SK-N-SH (cell line): ENCODE results near the gene FMNL1. TPM values are rescaled to one million over a fixed set of nuclear protein-coding genes. Genes with fewer than 3 reads are reported as not detected.

ENCODE experiments used
- CTCF ChIA-PET: fragments of 300-600, 350-600 bp; formaldehyde crosslinking; extraction: SDS; loops from one replicate; lab custom pipeline; 2021; lab: Yijun Ruan, JAX
- POLR2A ChIA-PET: fragments of 350-600 bp; sonication (Branson Sonifier 250); formaldehyde crosslinking; extraction: SDS; loops from one replicate; lab custom pipeline; 2020; ENCODE audit warnings: antibody characterized with exemption, inconsistent platforms; lab: Yijun Ruan, JAX
- DNase-seq: peaks from one replicate; pipeline ENCODE4 v3.0.0; 2012
- H2AFZ ChIP-seq: fragments of 200-600 bp; sonication (generic); 2 replicates; pipeline ENCODE4 v1.8.1; 2016; ENCODE audit warnings: antibody characterized with exemption, mild to moderate bottlenecking, low read depth
- H3F3A ChIP-seq: fragments of 200-600 bp; sonication (generic); replicated peaks from 2 replicates; pipeline ENCODE3; 2016; ENCODE audit warnings: antibody characterized with exemption, mild to moderate bottlenecking; ENCODE audit not compliant: insufficient read depth
- H3K27ac ChIP-seq, 2 experiments: fragments of 200-500 bp in 1 of 2; fragments of 200-600 bp in 1 of 2; sonication (Bioruptor generic) in 1 of 2; sonication (generic), shearing (Covaris generic) in 1 of 2; 2 replicates each; pipeline versions ENCODE4 v1.5.1 to v1.6.1; 2014 to 2016; ENCODE audit warnings: low read depth in 2 of 2, inconsistent platforms in 1 of 2, low read length in 1 of 2, mild to moderate bottlenecking in 1 of 2, mixed read lengths in 1 of 2
- H3K27me3 ChIP-seq: fragments of 200-600 bp; sonication (generic), shearing (Covaris generic); 2 replicates; pipeline ENCODE4 v1.6.1; 2016; ENCODE audit warnings: mixed run types; ENCODE audit not compliant: insufficient read depth
- H3K36me3 ChIP-seq, 2 experiments: fragments of 200-500 bp in 1 of 2; fragments of 200-600 bp in 1 of 2; sonication (Bioruptor generic) in 1 of 2; sonication (generic) in 1 of 2; replicated peaks in 1 of 2; 2 replicates each; pipeline versions ENCODE3 to v1.5.1; 2014 to 2016; ENCODE audit warnings: low read length in 1 of 2, mild to moderate bottlenecking in 1 of 2; ENCODE audit not compliant: insufficient read depth in 2 of 2, control insufficient read depth in 1 of 2
- H3K4me1 ChIP-seq, 2 experiments: fragments of 200-500 bp in 1 of 2; fragments of 200-600 bp in 1 of 2; sonication (Bioruptor generic) in 1 of 2; sonication (generic), shearing (Covaris generic) in 1 of 2; 2 replicates each; pipeline versions ENCODE4 v1.5.1 to v1.6.1; 2014 to 2016; ENCODE audit warnings: low read depth in 1 of 2, low read length in 1 of 2, mixed run types in 1 of 2; ENCODE audit not compliant: insufficient read depth in 2 of 2, control insufficient read depth in 1 of 2
- H3K4me2 ChIP-seq: fragments of 200-600 bp; sonication (generic), shearing (Covaris generic); 2 replicates; pipeline ENCODE4 v1.6.1; 2017; ENCODE audit warnings: mixed run types
- H3K4me3 ChIP-seq, 2 experiments: fragments of 200-500 bp in 1 of 2; fragments of 200-600 bp in 1 of 2; sonication (Bioruptor generic) in 1 of 2; sonication (generic), shearing (Covaris generic) in 1 of 2; 2 replicates each; pipeline versions ENCODE4 v1.5.1 to v1.8.1; 2014 to 2016; ENCODE audit warnings: low read depth in 2 of 2, inconsistent platforms in 1 of 2, low read length in 1 of 2, mild to moderate bottlenecking in 1 of 2, mixed read lengths in 1 of 2, moderate library complexity in 1 of 2
- H3K79me2 ChIP-seq: fragments of 200-600 bp; sonication (generic); 2 replicates; pipeline ENCODE4 v1.8.1; 2017; ENCODE audit warnings: mild to moderate bottlenecking; ENCODE audit not compliant: insufficient read depth
- H3K9ac ChIP-seq: fragments of 200-600 bp; sonication (generic); 2 replicates; pipeline ENCODE4 v1.6.1; 2017; ENCODE audit warnings: mixed run types
- H3K9me2 ChIP-seq: fragments of 200-600 bp; sonication (generic); 2 replicates; pipeline ENCODE4 v1.6.1; 2017; ENCODE audit warnings: mixed run types
- H3K9me3 ChIP-seq: fragments of 200-600 bp; sonication (generic); 2 replicates; pipeline ENCODE4 v1.6.1; 2017; ENCODE audit warnings: mixed run types, mild to moderate bottlenecking, moderate library complexity
- H4K20me1 ChIP-seq: fragments of 200-600 bp; sonication (generic); 2 replicates; pipeline ENCODE4 v1.6.1; 2017; ENCODE audit warnings: mild to moderate bottlenecking, mixed run types; ENCODE audit not compliant: insufficient read depth
- ELF1 ChIP-seq: IDR thresholded peaks from 2 replicates; pipeline ENCODE4 v1.4.0; 2012
- FOSL2 ChIP-seq: IDR thresholded peaks from 2 replicates; pipeline ENCODE4 v1.4.0; 2012; ENCODE audit warnings: low read depth, mild to moderate bottlenecking, moderate library complexity, borderline replicate concordance
- MEF2A ChIP-seq: IDR thresholded peaks from 2 replicates; pipeline ENCODE4 v1.4.0; 2012; ENCODE audit warnings: low read depth, borderline replicate concordance
- NFIC ChIP-seq: IDR thresholded peaks from 2 replicates; pipeline ENCODE4 v1.4.0; 2012; ENCODE audit warnings: borderline replicate concordance
- NRF1 ChIP-seq: IDR thresholded peaks from 2 replicates; pipeline ENCODE4 v1.6.1; 2012; ENCODE audit warnings: low read depth, mild to moderate bottlenecking, low read length
- RXRA ChIP-seq: IDR thresholded peaks from 2 replicates; pipeline ENCODE4 v1.4.0; 2012; ENCODE audit warnings: low read depth, mild to moderate bottlenecking, borderline replicate concordance
- TEAD4 ChIP-seq: IDR thresholded peaks from 2 replicates; pipeline ENCODE4 v1.4.0; 2012; ENCODE audit warnings: mild to moderate bottlenecking, borderline replicate concordance; ENCODE audit not compliant: insufficient read depth
- WGBS: methylation state at CpG from one replicate; pipeline ENCODE4 v1.1.6; 2017; ENCODE audit warnings: low lambda C conversion rate; 5-methylcytosine and 5-hydroxymethylcytosine counted together
- polyA plus RNA-seq, 3 experiments: library from polyadenylated mRNA; depleted of rRNA; stranded (reverse); fragments of >200 nt; gene quantifications; 2 replicates each; pipeline ENCODE4 v1.2.3, GENCODE V29; 2012
- TF ChIP-seq, protein P1 (sequence below): fragments of 150-350 bp; IDR thresholded peaks from 2 replicates; pipeline ENCODE4 v1.6.1; 2016; ENCODE audit warnings: mild to moderate bottlenecking, low read depth, low read length

The FMNL1 gene
- polyA plus RNA-seq, 1 of the 3 experiments (the other 2 are of a cell fraction): 2.8 TPM

GRCh38 chr17:45290269-45290765 lies 68.6 kb downstream of the FMNL1 start:
- POLR2A ChIA-PET: no interaction called here
- no peak for TF ChIP-seq FOSL2
- Histone ChIP-seq H3K9ac (no peak overlapping the region), H3K4me3 (no peak overlapping the region), H3K27ac (peak overlapping the region in 1 of 2 experiments; percentile 71; a peak in 1 of 4 replicates), H3K4me1 (peaks cover 36 to 86% of the 10 kb centered on the region in 2 experiments), H3K9me3 (no peaks in the 10 kb centered on the region), H4K20me1 (peaks cover 52% of the 10 kb centered on the region), H3K9me2 (no peaks in the 10 kb centered on the region), H3F3A (peaks cover 26% of the 10 kb centered on the region), H3K27me3 (no peaks in the 10 kb centered on the region), H3K79me2 (peaks cover 54% of the 10 kb centered on the region), H3K36me3 (peaks cover 38 to 45% of the 10 kb centered on the region in 2 experiments), H2AFZ (no peak overlapping the region), H3K4me2 (no peak overlapping the region)
- CTCF ChIA-PET: interaction anchor here (0.9 to 2.9 kb wide), 2 partner anchors 13 to 43 kb away, joined by 3 to 13 read pairs; no protein-coding TSS in a partner anchor
- WGBS: 98% methylated on average over 11 of the region's 11 CpGs
- no peak for DNase-seq

DNA sequence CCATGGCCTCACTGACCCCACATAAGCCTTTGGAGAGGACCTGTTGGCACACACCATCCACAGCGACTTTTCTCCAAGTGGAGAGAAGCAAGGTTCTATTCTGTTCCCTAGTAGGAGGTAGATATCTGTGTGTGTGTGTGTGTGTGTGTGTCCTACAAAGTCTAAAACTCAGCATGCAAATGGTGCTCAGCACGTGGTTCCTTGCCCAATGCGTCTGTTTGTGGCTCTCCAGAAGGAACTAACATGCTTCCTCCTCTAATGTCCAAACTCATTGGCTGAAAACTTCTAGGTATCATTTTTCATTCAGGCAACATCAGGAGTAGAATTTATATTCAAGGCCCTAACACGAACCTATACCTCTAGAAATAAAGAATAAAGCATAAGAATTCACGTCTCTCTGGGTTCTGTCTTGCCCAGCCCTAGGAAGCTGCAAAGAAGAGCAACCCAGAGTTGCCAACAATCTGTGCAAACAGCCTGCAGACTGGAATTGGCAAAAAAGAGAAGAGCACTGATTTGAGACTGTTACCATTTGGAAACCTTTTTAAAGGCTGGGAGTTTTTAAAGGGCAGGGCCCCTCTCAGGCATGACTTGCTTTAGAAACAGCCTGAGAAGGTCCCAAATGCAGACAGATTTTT lies 69.6 kb downstream of the FMNL1 start:
- TF ChIP-seq RXRA (no peak), MEF2A (no peak), NRF1 (no peak), TEAD4 (no peak), ELF1 (no peak), NFIC (no peak)
- TF ChIP-seq, protein P1, sequence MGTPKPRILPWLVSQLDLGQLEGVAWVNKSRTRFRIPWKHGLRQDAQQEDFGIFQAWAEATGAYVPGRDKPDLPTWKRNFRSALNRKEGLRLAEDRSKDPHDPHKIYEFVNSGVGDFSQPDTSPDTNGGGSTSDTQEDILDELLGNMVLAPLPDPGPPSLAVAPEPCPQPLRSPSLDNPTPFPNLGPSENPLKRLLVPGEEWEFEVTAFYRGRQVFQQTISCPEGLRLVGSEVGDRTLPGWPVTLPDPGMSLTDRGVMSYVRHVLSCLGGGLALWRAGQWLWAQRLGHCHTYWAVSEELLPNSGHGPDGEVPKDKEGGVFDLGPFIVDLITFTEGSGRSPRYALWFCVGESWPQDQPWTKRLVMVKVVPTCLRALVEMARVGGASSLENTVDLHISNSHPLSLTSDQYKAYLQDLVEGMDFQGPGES: no peak
- no peaks in the 10 kb centered on the region for H3K27me3 ChIP-seq
- H3K27ac ChIP-seq: no peak overlapping the region; a peak in 1 of 4 replicates
- 91% methylated on average over 5 of the region's 5 CpGs for whole genome bisulfite sequencing
- H3K4me2 ChIP-seq: no peak overlapping the region
- no peak overlapping the region for H3K9ac ChIP-seq
- no peak overlapping the region for H2AFZ ChIP-seq
- DNase-seq: no peak
- peaks cover 45 to 89% of the 10 kb centered on the region in 2 experiments for H3K4me1 ChIP-seq
- POLR2A ChIA-PET: no interaction called here
- H3K79me2 ChIP-seq: peaks cover 64% of the 10 kb centered on the region
- H3F3A ChIP-seq: peaks cover 36% of the 10 kb centered on the region
- CTCF ChIA-PET: interaction anchor here (0.9 kb wide), 1 partner anchor 14 kb away, joined by 3 read pairs; no protein-coding TSS in a partner anchor
- H4K20me1 ChIP-seq: peaks cover 57% of the 10 kb centered on the region
- no peak overlapping the region for H3K4me3 ChIP-seq
- no peaks in the 10 kb centered on the region for H3K9me2 ChIP-seq
- no peaks in the 10 kb centered on the region for H3K9me3 ChIP-seq
- H3K36me3 ChIP-seq: peaks cover 33 to 45% of the 10 kb centered on the region in 2 experiments
